ENCODE measurements around the gene VWA5B2.

VWA5B2 gene

GRCh38 chr3:184227481-184227935 is 1.9 kb upstream of the VWA5B2 start:
- DNase-seq = no peak

GRCh38 chr3:184228376-184229137 is 828 bp upstream of the VWA5B2 start:
- DNase-seq = no peak

GRCh38 chr3:184230081-184230602 is 757 bp downstream of the VWA5B2 start:
- no peak for DNase-seq

- DNase-seq = no peak
Measured at GRCh38 chr3:184230603-184231528, 1.5 kb downstream of the VWA5B2 start.

GRCh38 chr3:184231671-184232070 is 2.3 kb downstream of the VWA5B2 start:
- no peak for DNase-seq

- no peak for DNase-seq
Measured at GRCh38 chr3:184233127-184233843, 3.9 kb downstream of the VWA5B2 start.

GRCh38 chr3:184234224-184234623 is 4.8 kb downstream of the VWA5B2 start:
- DNase-seq = no peak

- DNase-seq = no peak
Measured at GRCh38 chr3:184234671-184235380, 5.4 kb downstream of the VWA5B2 start.

- no peak for DNase-seq
Measured at GRCh38 chr3:184235381-184236032, 6.1 kb downstream of the VWA5B2 start.

GRCh38 chr3:184236033-184236410 is 6.6 kb downstream of the VWA5B2 start:
- DNase-seq = no peak

- DNase-seq = no peak
Measured at GRCh38 chr3:184236636-184237035, 7.3 kb downstream of the VWA5B2 start.

GRCh38 chr3:184237211-184237610 is 7.8 kb downstream of the VWA5B2 start:
- no peak for DNase-seq

GRCh38 chr3:184237807-184238206 is 8.4 kb downstream of the VWA5B2 start:
- DNase-seq = no peak

GRCh38 chr3:184238246-184238818 is 8.9 kb downstream of the VWA5B2 start:
- DNase-seq = no peak

- DNase-seq = no peak
Measured at GRCh38 chr3:184239221-184239620, 9.8 kb downstream of the VWA5B2 start.

- DNase-seq = no peak
Measured at GRCh38 chr3:184239708-184240107, 10.3 kb downstream of the VWA5B2 start.

- DNase-seq = no peak
Measured at GRCh38 chr3:184240384-184241140, 11.2 kb downstream of the VWA5B2 start.

GRCh38 chr3:184241141-184241446 is 11.7 kb downstream of the VWA5B2 start:
- no peak for DNase-seq

GRCh38 chr3:184241447-184242296 is 12.3 kb downstream of the VWA5B2 start:
- DNase-seq = no peak

- DNase-seq = no peak
Measured at GRCh38 chr3:184242297-184242685, 12.9 kb downstream of the VWA5B2 start.

Data from activated gamma-delta T cell (primary cell).